ENCODE results near the gene PDE1A. TPM values are rescaled to one million over a fixed set of nuclear protein-coding genes. Genes with fewer than 3 reads are reported as not detected.
A peak's percentile ranks its signal among the peaks of the same experiment; 100 is the strongest.
"Not testable (repeated sequence)": the region's sequence is repeated elsewhere in the genome, so short reads cannot be mapped to it uniquely, and the experiment has no call there.

Gene PDE1A
- polyA plus RNA-seq, 6 donors from 2014 or later = 0.50 to 0.58 TPM; not detected in 4

DNA sequence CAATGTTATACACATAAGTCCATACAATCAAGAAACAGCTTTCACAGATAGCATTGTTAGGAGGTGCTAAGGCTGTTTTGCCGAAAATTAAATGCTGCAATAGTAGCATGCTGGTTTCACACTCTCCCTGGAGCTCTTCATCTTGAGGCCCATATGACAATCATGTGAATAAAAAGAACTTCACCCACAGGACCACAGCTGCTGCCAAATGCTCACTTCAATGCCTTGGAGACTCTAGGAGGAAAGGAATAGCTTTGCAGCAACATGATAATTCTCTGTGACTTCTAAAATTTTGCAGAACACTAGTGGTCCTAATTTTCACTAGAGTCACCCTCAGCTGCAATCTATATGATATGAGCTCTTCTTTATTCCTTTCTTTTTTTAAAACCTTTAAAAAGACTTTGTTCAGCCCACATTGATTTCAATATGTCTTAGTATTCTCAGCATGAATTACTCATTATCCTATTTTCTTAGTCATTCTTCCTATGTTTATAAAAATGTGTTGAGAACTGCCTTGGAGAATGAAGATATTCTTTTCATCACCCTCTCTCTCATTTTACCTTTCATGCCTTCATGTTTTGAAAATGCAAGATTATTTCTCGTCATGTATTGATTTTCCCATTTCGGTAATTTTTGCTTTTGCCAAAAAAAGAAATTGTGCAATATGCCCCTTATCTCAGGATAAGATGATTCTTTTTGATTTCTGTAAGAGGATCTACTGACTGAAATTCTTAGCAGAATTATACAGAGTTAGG, 108.2 kb downstream of the PDE1A start:
- Mint-ChIP-seq H3K4me1 (no peaks in the 10 kb centered on the region), H3K36me3 (no peaks in the 10 kb centered on the region), H3K27ac (no peak overlapping the region), H3K4me3 (no peak overlapping the region), H3K9me3 (peaks cover 0 to 4% (median 0%) of the 10 kb centered on the region in 7 donors), H3K27me3 (no peaks in the 10 kb centered on the region)
- ATAC-seq (ENCODE audit: low read depth in 2 of 2) = no peak
- DNase-seq = no peak

DNA sequence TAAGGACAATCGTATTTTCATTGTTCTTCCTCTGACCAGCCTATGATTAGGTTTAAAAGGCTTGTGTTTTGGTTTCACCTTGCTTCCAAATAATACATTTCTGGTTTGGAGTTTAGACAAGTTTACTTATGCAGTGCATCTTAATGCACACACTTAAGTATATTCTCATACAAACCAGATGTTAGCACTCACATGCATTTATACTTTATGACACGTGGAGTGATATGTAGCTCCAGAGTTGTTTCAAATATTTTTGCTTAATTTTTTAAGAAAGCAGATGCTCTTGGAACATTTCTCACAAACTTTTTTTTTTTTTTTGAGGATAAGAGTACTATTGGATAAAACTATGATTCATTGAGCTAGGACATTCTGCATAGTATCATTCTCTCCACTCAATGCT, 109.9 kb downstream of the PDE1A start:
- no peak overlapping the region for H3K4me3 Mint-ChIP-seq
- no peak for DNase-seq
- no peaks in the 10 kb centered on the region for H3K4me1 Mint-ChIP-seq
- H3K9me3 Mint-ChIP-seq = peaks cover 0 to 4% (median 0%) of the 10 kb centered on the region in 7 donors
- no peaks in the 10 kb centered on the region for H3K36me3 Mint-ChIP-seq
- ATAC-seq (ENCODE audit: low read depth in 2 of 2) = no peak
- H3K27me3 Mint-ChIP-seq = no peaks in the 10 kb centered on the region
- no peak overlapping the region for H3K27ac Mint-ChIP-seq

DNA sequence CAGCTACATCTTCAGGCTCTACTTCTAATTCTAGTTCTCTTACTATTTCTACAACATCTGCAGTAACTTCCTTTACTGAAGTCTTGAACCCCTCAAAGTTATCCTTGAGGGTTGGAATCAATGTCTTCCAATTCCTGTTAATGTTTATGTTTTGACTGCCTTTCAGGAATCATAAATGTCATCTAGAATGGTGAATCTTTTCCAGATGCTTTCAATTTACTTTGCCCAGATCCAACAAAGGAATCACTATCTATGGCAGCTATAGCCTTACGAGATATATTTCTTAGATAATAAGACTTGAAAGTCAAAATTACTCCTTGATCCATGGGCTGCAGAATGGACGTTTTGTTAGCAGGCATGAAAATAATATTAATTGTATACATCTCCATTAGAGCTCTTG, 123.9 kb downstream of the PDE1A start:
- DNase-seq (no peak), ATAC-seq (ENCODE audit: low read depth in 2 of 2) (no peak)
- no peak overlapping the region for H3K27ac Mint-ChIP-seq
- H3K36me3 Mint-ChIP-seq = no peaks in the 10 kb centered on the region
- no peak overlapping the region for H3K4me3 Mint-ChIP-seq
- no peaks in the 10 kb centered on the region for H3K4me1 Mint-ChIP-seq
- H3K9me3 Mint-ChIP-seq = peaks cover 0 to 4% (median 0%) of the 10 kb centered on the region in 7 donors
- no peaks in the 10 kb centered on the region for H3K27me3 Mint-ChIP-seq

- no peaks in the 10 kb centered on the region for H3K27me3 Mint-ChIP-seq
- H3K9me3 Mint-ChIP-seq = peaks cover 0 to 9% (median 0%) of the 10 kb centered on the region in 7 donors
- no peaks in the 10 kb centered on the region for H3K36me3 Mint-ChIP-seq
- no peak overlapping the region for H3K4me3 Mint-ChIP-seq
- H3K4me1 Mint-ChIP-seq = no peaks in the 10 kb centered on the region
- no peak overlapping the region for H3K27ac Mint-ChIP-seq
- ATAC-seq (ENCODE audit: low read depth in 2 of 2) = no peak
- DNase-seq = no peak
These were observed 124.7 kb downstream of the PDE1A start for GRCh38 chr2:182302174-182302573.

- peaks cover 0 to 9% (median 0%) of the 10 kb centered on the region in 7 donors for H3K9me3 Mint-ChIP-seq
- no peaks in the 10 kb centered on the region for H3K36me3 Mint-ChIP-seq
- H3K4me1 Mint-ChIP-seq = no peaks in the 10 kb centered on the region
These were observed 125.7 kb downstream of the PDE1A start for GRCh38 chr2:182301093-182301492.

DNA sequence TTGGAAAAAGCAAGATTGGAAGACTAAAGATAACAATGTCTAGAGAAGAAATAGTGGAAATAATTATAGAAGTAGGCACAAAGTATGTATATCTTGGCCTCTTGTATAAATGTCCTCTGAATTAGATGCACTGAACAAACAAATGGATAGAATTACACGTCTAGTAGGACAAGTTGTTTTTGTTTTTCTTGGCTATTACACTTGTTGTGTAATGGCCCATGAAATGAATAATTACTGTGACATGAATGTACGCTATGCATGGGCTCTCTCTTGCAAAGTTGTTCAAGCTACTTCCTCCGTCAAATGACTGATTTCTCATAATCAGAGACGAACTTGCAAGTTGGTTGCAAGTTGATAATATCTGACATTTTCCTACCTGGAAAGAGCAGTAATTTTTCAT, 126.2 kb downstream of the PDE1A start:
- DNase-seq = no peak

More at GRCh38 chr2:182301093-182301492, 125.7 kb downstream of the PDE1A start:
- ATAC-seq (ENCODE audit: low read depth in 2 of 2) (no peak), DNase-seq (no peak)
- Mint-ChIP-seq H3K27ac (no peak overlapping the region), H3K27me3 (no peaks in the 10 kb centered on the region), H3K4me3 (no peak overlapping the region)

DNA sequence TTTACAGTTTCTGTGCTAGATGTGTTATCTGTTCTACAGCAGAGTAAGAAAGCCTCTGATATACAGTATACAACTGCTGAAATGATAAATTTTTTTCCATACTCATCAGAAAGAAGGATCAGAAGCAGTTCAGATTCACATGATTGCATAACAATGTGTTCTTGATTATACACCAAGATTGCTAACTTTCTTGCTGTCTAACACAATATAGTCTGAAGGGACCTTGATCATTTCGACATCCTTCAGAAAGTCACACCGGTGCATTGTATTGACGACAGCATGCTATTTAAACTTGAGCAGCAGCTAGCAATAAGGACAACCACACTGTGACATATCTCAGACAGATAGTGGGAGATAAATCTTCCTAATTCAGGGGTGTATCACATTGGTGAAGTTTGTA, 127.2 kb downstream of the PDE1A start:
- Mint-ChIP-seq H3K27me3 (no peaks in the 10 kb centered on the region), H3K36me3 (no peaks in the 10 kb centered on the region), H3K4me3 (no peak overlapping the region), H3K4me1 (no peaks in the 10 kb centered on the region), H3K27ac (no peak overlapping the region), H3K9me3 (peaks cover 0 to 10% (median 1%) of the 10 kb centered on the region in 7 donors)
- ATAC-seq (ENCODE audit: low read depth in 2 of 2) (no peak), DNase-seq (no peak)

More for the DNA sequence above, 126.2 kb downstream of the PDE1A start:
- Mint-ChIP-seq H3K4me1 (no peaks in the 10 kb centered on the region), H3K9me3 (peaks cover 0 to 9% (median 0%) of the 10 kb centered on the region in 7 donors), H3K27me3 (no peaks in the 10 kb centered on the region), H3K4me3 (no peak overlapping the region), H3K27ac (no peak overlapping the region), H3K36me3 (no peaks in the 10 kb centered on the region)
- no peak for ATAC-seq (ENCODE audit: low read depth in 2 of 2)

- H3K27ac Mint-ChIP-seq = no peak overlapping the region
- H3K36me3 Mint-ChIP-seq = no peaks in the 10 kb centered on the region
- DNase-seq (no peak), ATAC-seq (ENCODE audit: low read depth in 2 of 2) (no peak)
- no peaks in the 10 kb centered on the region for H3K4me1 Mint-ChIP-seq
- no peak overlapping the region for H3K4me3 Mint-ChIP-seq
- no peaks in the 10 kb centered on the region for H3K27me3 Mint-ChIP-seq
- H3K9me3 Mint-ChIP-seq = peaks cover 0 to 13% (median 5%) of the 10 kb centered on the region in 7 donors
These were observed 128.4 kb downstream of the PDE1A start for GRCh38 chr2:182298456-182298855.

DNA sequence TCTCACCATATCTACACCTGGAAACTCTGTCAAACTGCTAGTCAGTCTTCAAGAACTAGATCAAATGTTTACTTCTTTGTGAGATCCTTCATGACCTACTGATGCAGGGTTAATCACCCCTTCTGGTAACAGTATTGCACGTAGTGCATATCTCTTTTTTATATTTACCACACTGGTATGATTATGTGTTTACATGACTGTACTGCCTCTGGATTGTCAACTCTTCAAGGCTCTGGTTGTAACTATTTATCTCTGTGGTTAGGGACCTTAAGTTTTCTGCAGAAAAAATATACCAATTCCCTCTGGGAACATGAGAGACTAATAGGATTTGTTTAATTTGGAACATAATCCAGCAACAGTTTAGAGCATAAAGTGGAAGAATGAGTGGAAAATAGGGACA, 135.5 kb downstream of the PDE1A start:
- Mint-ChIP-seq H3K36me3 (no peaks in the 10 kb centered on the region), H3K4me3 (no peak overlapping the region), H3K27me3 (no peaks in the 10 kb centered on the region), H3K9me3 (peaks cover 0 to 8% (median 2%) of the 10 kb centered on the region in 7 donors), H3K27ac (no peak overlapping the region), H3K4me1 (no peaks in the 10 kb centered on the region)
- no peak for ATAC-seq (ENCODE audit: low read depth in 2 of 2)
- no peak for DNase-seq

- no peak for ATAC-seq (ENCODE audit: low read depth in 2 of 2)
These were observed 143.3 kb downstream of the PDE1A start for GRCh38 chr2:182283512-182283911.

GRCh38 chr2:182281276-182281675, 145.6 kb downstream of the PDE1A start:
- Mint-ChIP-seq H3K27me3 (no peaks in the 10 kb centered on the region), H3K27ac (no peak overlapping the region), H3K4me3 (no peak overlapping the region), H3K4me1 (no peaks in the 10 kb centered on the region), H3K36me3 (peaks cover 0 to 7% of the 10 kb centered on the region in 2 donors), H3K9me3 (peaks cover 5 to 18% (median 13%) of the 10 kb centered on the region in 7 donors)
- ATAC-seq (ENCODE audit: low read depth in 2 of 2) (no peak), DNase-seq (no peak)

More at GRCh38 chr2:182283512-182283911, 143.3 kb downstream of the PDE1A start:
- Mint-ChIP-seq H3K9me3 (peaks cover 0 to 2% (median 0%) of the 10 kb centered on the region in 7 donors), H3K4me1 (no peaks in the 10 kb centered on the region), H3K36me3 (no peaks in the 10 kb centered on the region), H3K27ac (no peak overlapping the region), H3K4me3 (no peak overlapping the region), H3K27me3 (no peaks in the 10 kb centered on the region)
- no peak for DNase-seq

DNA sequence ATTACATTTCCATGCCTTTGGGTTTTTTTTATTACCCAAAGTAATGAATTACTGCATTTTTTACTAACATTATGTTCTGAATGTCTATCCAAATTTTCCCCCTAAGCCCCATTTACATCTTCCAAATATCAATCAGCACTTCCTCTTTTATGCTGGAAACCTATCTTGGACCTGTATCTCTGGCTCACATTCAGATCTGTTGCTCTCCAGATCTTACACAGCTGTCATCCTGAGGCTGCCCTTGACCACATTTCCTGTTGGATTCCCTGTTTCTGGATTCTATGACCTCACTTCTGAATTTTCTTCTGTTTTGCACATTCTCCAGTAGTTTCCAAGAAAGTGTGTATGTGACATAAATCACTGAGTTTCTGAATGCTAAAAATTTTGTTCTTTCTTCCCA, 146.7 kb downstream of the PDE1A start:
- Mint-ChIP-seq H3K27me3 (no peaks in the 10 kb centered on the region), H3K36me3 (peaks cover 1 to 7% of the 10 kb centered on the region in 2 donors), H3K9me3 (peaks cover 7 to 25% (median 20%) of the 10 kb centered on the region in 7 donors), H3K27ac (no peak overlapping the region), H3K4me3 (no peak overlapping the region), H3K4me1 (no peaks in the 10 kb centered on the region)
- DNase-seq (no peak), ATAC-seq (ENCODE audit: low read depth in 2 of 2) (no peak)

DNA sequence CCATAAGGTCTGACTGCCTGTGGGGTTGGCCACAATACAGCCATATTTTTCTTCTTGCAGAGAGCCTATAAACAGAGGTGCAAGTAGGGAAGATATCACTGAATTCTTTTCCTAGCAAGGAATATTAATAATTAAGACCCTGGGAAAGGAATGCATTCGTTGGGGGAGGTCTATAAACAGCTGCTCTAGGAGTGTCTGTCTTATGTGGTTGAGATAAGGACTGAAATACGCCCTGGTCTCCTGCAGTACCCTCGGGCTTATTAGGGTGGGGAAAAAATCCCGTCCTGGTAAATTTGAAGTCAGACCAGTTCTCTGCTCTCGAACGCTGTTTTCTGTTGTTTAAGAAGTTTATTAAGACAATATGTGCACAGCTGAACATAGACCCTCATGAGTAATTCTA, 150.2 kb downstream of the PDE1A start:
- not testable (repeated sequence) for DNase-seq; H3K4me1 Mint-ChIP-seq; ATAC-seq (ENCODE audit: low read depth in 2 of 2); H3K27me3 Mint-ChIP-seq; H3K27ac Mint-ChIP-seq; H3K36me3 Mint-ChIP-seq
- Mint-ChIP-seq H3K4me3 (peak overlapping the region in 1 of 8 donors; percentile 65), H3K9me3 (peaks cover 10 to 40% (median 23%) of the 10 kb centered on the region in 7 donors)

- ATAC-seq (ENCODE audit: low read depth in 2 of 2) = no peak
These were observed 158.9 kb downstream of the PDE1A start for GRCh38 chr2:182267971-182268370.

More at GRCh38 chr2:182267971-182268370, 158.9 kb downstream of the PDE1A start:
- Mint-ChIP-seq H3K9me3 (peaks cover 0 to 4% (median 0%) of the 10 kb centered on the region in 7 donors), H3K27ac (no peak overlapping the region), H3K4me3 (no peak overlapping the region), H3K36me3 (no peaks in the 10 kb centered on the region), H3K27me3 (no peaks in the 10 kb centered on the region), H3K4me1 (no peaks in the 10 kb centered on the region)
- no peak for DNase-seq

Measured in naive B cell (primary cell).